GM12891 (cell line): Measurements from ENCODE around the gene NFATC1.

Experiments used
- DNase-seq: peaks from one replicate; pipeline ENCODE4 v3.0.0; 2011; ENCODE audit warnings: low spot score; ENCODE audit not compliant: insufficient read length
- FAIRE-seq: peaks from 2 replicates; lab custom pipeline; 2011; peaks lifted over from hg19 to GRCh38; lab: Jason Lieb, UNC
- PAX5 ChIP-seq: IDR thresholded peaks from 2 replicates; pipeline ENCODE4 v1.6.1; 2011; ENCODE audit warnings: low read length, moderate library complexity, mild to moderate bottlenecking; ENCODE audit not compliant: insufficient read depth, severe bottlenecking
- POLR2A ChIP-seq: IDR thresholded peaks from 2 replicates; pipeline ENCODE4 v1.6.1; 2011; ENCODE audit warnings: low read depth, low read length, control low read depth
- POLR2AphosphoS5 ChIP-seq: IDR thresholded peaks from 2 replicates; pipeline ENCODE4 v1.6.1; 2011; ENCODE audit warnings: low read depth, low read length, control low read depth
- POU2F2 ChIP-seq: IDR thresholded peaks from 2 replicates; pipeline ENCODE4 v1.6.1; 2011; ENCODE audit warnings: low read depth, mild to moderate bottlenecking, control low read depth, low read length, moderate library complexity
- SPI1 ChIP-seq: IDR thresholded peaks from 2 replicates; pipeline ENCODE4 v1.6.1; 2011; ENCODE audit warnings: low read depth, low read length, control low read depth
- TAF1 ChIP-seq: IDR thresholded peaks from 2 replicates; pipeline ENCODE4 v1.6.1; 2011; ENCODE audit warnings: low read depth, low read length, control low read depth

NFATC1 gene

GRCh38 chr18:79571211-79572092 lies 175.7 kb downstream of the NFATC1 start:
- no peak for TF ChIP-seq PAX5
- no peak for TF ChIP-seq SPI1
- TF ChIP-seq POU2F2, result no peak
- no peak for TF ChIP-seq POLR2AphosphoS5
- TF ChIP-seq POLR2A, result no peak
- no peak for TF ChIP-seq TAF1
- FAIRE-seq (no peak), DNase-seq (no peak)

- FAIRE-seq (no peak), DNase-seq (no peak)
- TF ChIP-seq POLR2AphosphoS5, result no peak
- TF ChIP-seq SPI1, result no peak
- TF ChIP-seq POLR2A, result no peak
- no peak for TF ChIP-seq PAX5
- no peak for TF ChIP-seq POU2F2
- no peak for TF ChIP-seq TAF1
These were observed 176.5 kb downstream of the NFATC1 start for GRCh38 chr18:79572093-79572780.

- no peak for TF ChIP-seq SPI1
- TF ChIP-seq POU2F2, result no peak
- no peak for TF ChIP-seq POLR2AphosphoS5
- no peak for TF ChIP-seq POLR2A
- TF ChIP-seq TAF1, result no peak
- no peak for DNase-seq
- no peak for FAIRE-seq
These were observed 177.2 kb downstream of the NFATC1 start for GRCh38 chr18:79572848-79573451.

GRCh38 chr18:79573921-79574491 lies 178.3 kb downstream of the NFATC1 start:
- no peak for DNase-seq
- TF ChIP-seq PAX5 (no peak), POLR2AphosphoS5 (no peak), POLR2A (no peak), POU2F2 (no peak), SPI1 (no peak), TAF1 (no peak)
- FAIRE-seq, result no peak

- TF ChIP-seq SPI1 (no peak), POU2F2 (no peak), TAF1 (no peak), POLR2A (no peak), PAX5 (no peak), POLR2AphosphoS5 (no peak)
- FAIRE-seq (no peak), DNase-seq (no peak)
These were observed 179.3 kb downstream of the NFATC1 start for GRCh38 chr18:79574938-79575525.

GRCh38 chr18:79575891-79576685 lies 180.4 kb downstream of the NFATC1 start:
- no peak for TF ChIP-seq SPI1
- TF ChIP-seq POLR2AphosphoS5, result no peak
- no peak for TF ChIP-seq POLR2A
- no peak for TF ChIP-seq POU2F2
- TF ChIP-seq PAX5, result no peak
- no peak for TF ChIP-seq TAF1
- no peak for FAIRE-seq
- no peak for DNase-seq

- FAIRE-seq (no peak), DNase-seq (no peak)
- no peak for TF ChIP-seq POLR2AphosphoS5
- TF ChIP-seq POLR2A, result no peak
- TF ChIP-seq PAX5, result no peak
- no peak for TF ChIP-seq POU2F2
- no peak for TF ChIP-seq SPI1
- no peak for TF ChIP-seq TAF1
These were observed 181.1 kb downstream of the NFATC1 start for GRCh38 chr18:79576686-79577351.
